HG03457 (cell line): ENCODE results near the gene TRAPPC12.
"Not testable (repeated sequence)": the region's sequence is repeated elsewhere in the genome, so short reads cannot be mapped to it uniquely, and the experiment has no call there.

ENCODE experiments used
- ATAC-seq: cut with Tn5 transposase; IDR thresholded peaks from one replicate; pipeline ENCODE4 v1.9.1; 2021; ENCODE audit warnings: moderate number of reproducible peaks; ENCODE audit not compliant: unreplicated experiment

TRAPPC12 gene

GRCh38 chr2:3379647-3380534, at the start of gene TRAPPC12:
TSS of gene TRAPPC12 (plus strand) at chr2:3379694. CDS start at chr2:3387624, 7,930 bp downstream.
- ATAC-seq: peak; percentile 71

GRCh38 chr2:3332133-3332532, 47.4 kb upstream of the TRAPPC12 start:
- ATAC-seq: no peak

- no peak for ATAC-seq
These were observed 44.8 kb upstream of the TRAPPC12 start for GRCh38 chr2:3334392-3335345.

- ATAC-seq: no peak
These were observed 42.6 kb upstream of the TRAPPC12 start for GRCh38 chr2:3336844-3337243.

GRCh38 chr2:3338340-3338739, 41.2 kb upstream of the TRAPPC12 start:
- ATAC-seq: no peak

- no peak for ATAC-seq
These were observed 39.4 kb upstream of the TRAPPC12 start for GRCh38 chr2:3340144-3340543.

GRCh38 chr2:3341336-3341735, 38.2 kb upstream of the TRAPPC12 start:
- no peak for ATAC-seq

GRCh38 chr2:3342324-3342723, 37.2 kb upstream of the TRAPPC12 start:
- ATAC-seq: no peak

- ATAC-seq: no peak
These were observed 36.5 kb upstream of the TRAPPC12 start for GRCh38 chr2:3343012-3343411.

GRCh38 chr2:3344897-3345296, 34.6 kb upstream of the TRAPPC12 start:
- ATAC-seq: no peak

- no peak for ATAC-seq
These were observed 33.9 kb upstream of the TRAPPC12 start for GRCh38 chr2:3345621-3346020.

GRCh38 chr2:3348767-3349166, 30.7 kb upstream of the TRAPPC12 start:
- ATAC-seq: no peak

GRCh38 chr2:3349211-3349693, 30.2 kb upstream of the TRAPPC12 start:
- ATAC-seq: no peak

- no peak for ATAC-seq
These were observed 24.5 kb upstream of the TRAPPC12 start for GRCh38 chr2:3354986-3355385.

- ATAC-seq: no peak
These were observed 23.4 kb upstream of the TRAPPC12 start for GRCh38 chr2:3355951-3356569.

- no peak for ATAC-seq
These were observed 22.7 kb upstream of the TRAPPC12 start for GRCh38 chr2:3356799-3357198.

- not testable (repeated sequence) for ATAC-seq
These were observed 22.0 kb upstream of the TRAPPC12 start for GRCh38 chr2:3357446-3357845.

GRCh38 chr2:3357926-3358325, 21.6 kb upstream of the TRAPPC12 start:
- no peak for ATAC-seq

GRCh38 chr2:3361518-3362389, 17.7 kb upstream of the TRAPPC12 start:
- no peak for ATAC-seq

GRCh38 chr2:3365219-3365618, 14.3 kb upstream of the TRAPPC12 start:
- no peak for ATAC-seq
